Activated naive CD4-positive, alpha-beta T cell treated with anti-CD3 and anti-CD28 coated beads, Interleukin-2, amount 10 ng/mL, durations not matched to agents 5 hours and 36 hours (primary cell): ENCODE results near the gene PLXNC1. TPM values are rescaled to one million over a fixed set of nuclear protein-coding genes. Genes with fewer than 3 reads are reported as not detected.

Experiments used
- total RNA-seq, 2 experiments: library from RNA; stranded (reverse); gene quantifications; one replicate each; pipeline ENCODE4 v1.2.3, GENCODE V29; 2021

PLXNC1 gene
- total RNA-seq = 10 to 100 TPM; 41.9 to 46.8 TPM

DNA sequence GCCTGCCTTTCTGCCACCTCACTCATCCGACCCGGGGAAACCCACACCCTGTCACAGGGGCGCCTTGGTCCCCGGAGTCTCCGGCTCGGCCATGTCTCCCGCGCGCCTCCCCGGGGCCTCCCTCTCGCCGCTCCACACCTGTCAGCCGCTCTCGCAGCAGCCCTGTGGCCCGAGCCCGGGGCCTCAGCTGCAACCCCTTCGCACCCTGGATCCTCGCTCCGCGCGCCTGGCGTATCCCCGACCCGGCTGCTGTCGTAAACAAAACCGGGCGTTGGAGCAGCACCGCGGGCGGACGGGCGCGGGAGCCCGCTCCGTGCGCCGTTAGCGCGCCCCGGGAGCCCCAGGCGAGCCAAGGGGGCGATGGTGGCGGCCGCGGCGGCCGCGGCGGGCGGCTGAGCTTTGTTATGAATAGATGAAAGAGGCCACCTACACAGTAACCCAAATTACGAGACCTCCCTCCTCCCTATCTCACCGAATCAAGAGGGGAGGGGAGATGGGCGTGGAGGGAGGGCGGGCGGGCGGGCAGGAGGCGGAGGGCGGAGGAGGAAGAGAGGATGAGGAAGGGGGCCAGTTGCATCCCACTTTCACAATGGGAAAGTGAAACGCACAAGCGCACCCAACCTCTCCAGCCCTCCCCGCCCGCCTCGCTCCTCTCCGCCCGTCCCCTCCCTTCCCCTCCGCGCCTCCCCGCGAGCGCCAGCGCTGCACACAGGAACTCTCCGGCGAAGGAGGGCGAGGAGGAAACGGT, at the start of gene PLXNC1:
Gene PLXNC1, plus strand, starts transcription at position 587 of the 748 bp plus-strand sequence. CDS start 395 bp downstream, outside the sequence.

